ENCODE measurements around the gene C1QL1.

DNA sequence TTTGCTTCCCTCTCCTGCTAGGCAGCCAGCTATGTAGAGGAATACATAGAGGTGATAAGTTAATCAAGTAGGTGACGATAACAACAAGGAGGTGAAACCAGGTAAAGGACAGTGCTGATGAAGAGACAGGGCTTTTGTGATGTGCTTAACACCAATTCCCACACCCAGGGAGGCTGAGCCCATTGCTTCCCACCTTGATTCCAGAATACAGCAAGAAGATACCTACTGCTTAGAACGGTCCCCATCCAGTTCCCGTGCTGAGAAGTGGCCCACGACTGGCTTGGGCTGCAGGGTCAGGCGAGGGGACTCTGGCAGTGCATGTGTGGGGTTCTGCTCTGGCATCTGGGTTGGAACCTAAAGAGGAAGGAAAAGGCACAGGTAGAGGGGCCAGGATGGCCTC lies 36.7 kb downstream of the C1QL1 start:
- TF ChIP-seq POLR2A (IDR thresholded peaks at IDR 0.05) (no peak), CTCF (IDR thresholded peaks at IDR 0.05 in 4 of 5, conservative IDR thresholded peaks at IDR 0.05 in 1 of 5) (no peak)

All from gastrocnemius medialis (tissue), 4 donors.